Heart left ventricle (tissue), 13 donors: ENCODE results near the gene DDO.

Source experiments
- CTCF ChIP-seq, 12 donors: fragments of 200-600 bp; sonication (generic) in 4 of 12; IDR thresholded peaks; one replicate each; pipeline versions ENCODE4 v1.5.0 to v1.8.0; 2018 to 2022; ENCODE audit warnings: antibody characterized with exemption in 12 of 12, mild to moderate bottlenecking in 5 of 12
- POLR2A ChIP-seq, 2 donors: fragments of 450-650 bp; IDR thresholded peaks; one replicate each; pipeline ENCODE4 v1.6.1; 2017; ENCODE audit warnings: antibody characterized with exemption in 2 of 2, mild to moderate bottlenecking in 2 of 2, moderate library complexity in 2 of 2
- donor health status: ischemic (EF 13 %, LVEDD 7.1; RV severe dilation, severe dysfunction).
- donor health status: DM: no; HTN: yes; CAD: no.
- donor health status: DM: no; HTN: no; CAD: no.
- donor health status: ischemic (EF 25% LVEDD 6.9; RV normal size, moderate dysfunction).
- donor health status: ischemic (EF 25% LVEDD 5.7; RV mildly dilated, moderate dysfunction).
- donor health status: ischemic (EF 35%, LVEDD 5.7; RV mildly dilated, moderate dysfunction).
- donor health status: nonischemic (EF 11% LVEDD 7.7; RV severe dilation, severe dysfunction).
- donor health status: DM: yes; HTN: yes; CAD: no.
- donor health status: PGD.
- donor health status: ischemic (EF 29% LVEDD 5.4; RV normal size, mild dysfunction).
- donor health status: nonischemic (EF 23%, LVEDD 6.1; RV moderate dilation, normal function).

- TF ChIP-seq CTCF (IDR thresholded peaks at IDR 0.05) (no peak), POLR2A (IDR thresholded peaks at IDR 0.05) (no peak)
These were observed 6.5 kb downstream of the DDO start for GRCh38 chr6:110408901-110409300.
